ENCODE results near the gene PGAP6.

GRCh38 chr16:347203-347602 lies 34.6 kb downstream of the PGAP6 start:
- TF ChIP-seq, protein P1, sequence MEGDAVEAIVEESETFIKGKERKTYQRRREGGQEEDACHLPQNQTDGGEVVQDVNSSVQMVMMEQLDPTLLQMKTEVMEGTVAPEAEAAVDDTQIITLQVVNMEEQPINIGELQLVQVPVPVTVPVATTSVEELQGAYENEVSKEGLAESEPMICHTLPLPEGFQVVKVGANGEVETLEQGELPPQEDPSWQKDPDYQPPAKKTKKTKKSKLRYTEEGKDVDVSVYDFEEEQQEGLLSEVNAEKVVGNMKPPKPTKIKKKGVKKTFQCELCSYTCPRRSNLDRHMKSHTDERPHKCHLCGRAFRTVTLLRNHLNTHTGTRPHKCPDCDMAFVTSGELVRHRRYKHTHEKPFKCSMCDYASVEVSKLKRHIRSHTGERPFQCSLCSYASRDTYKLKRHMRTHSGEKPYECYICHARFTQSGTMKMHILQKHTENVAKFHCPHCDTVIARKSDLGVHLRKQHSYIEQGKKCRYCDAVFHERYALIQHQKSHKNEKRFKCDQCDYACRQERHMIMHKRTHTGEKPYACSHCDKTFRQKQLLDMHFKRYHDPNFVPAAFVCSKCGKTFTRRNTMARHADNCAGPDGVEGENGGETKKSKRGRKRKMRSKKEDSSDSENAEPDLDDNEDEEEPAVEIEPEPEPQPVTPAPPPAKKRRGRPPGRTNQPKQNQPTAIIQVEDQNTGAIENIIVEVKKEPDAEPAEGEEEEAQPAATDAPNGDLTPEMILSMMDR (IDR thresholded peaks at IDR 0.05 in 8 of 11, conservative IDR thresholded peaks at IDR 0.05 in 3 of 11): no peak
- no peak for TF ChIP-seq POLR2A (IDR thresholded peaks at IDR 0.05)
